Adrenal gland (tissue), 12 donors: ENCODE data around the gene MAST4. TPM values are rescaled to one million over a fixed set of nuclear protein-coding genes. Genes with fewer than 3 reads are reported as not detected.

Experiments
- DNase-seq, 7 donors: peaks; one replicate each; pipeline ENCODE4 v3.0.0-alpha.2; 2019 to 2020
- H3K27ac ChIP-seq, 5 donors: fragments of 200-600 bp; sonication (generic) in 4 of 5; 1 replicate in 3 of 5; 2 replicates in 2 of 5; pipeline versions ENCODE4 v1.5.1 to v1.8.0; 2016 to 2020; ENCODE audit warnings: mild to moderate bottlenecking in 1 of 5
- H3K27me3 ChIP-seq: fragments of 200-600 bp; 2 replicates; pipeline ENCODE4 v1.8.0; 2021
- H3K36me3 ChIP-seq, 2 donors: fragments of 200-600 bp; replicated peaks in 1 of 2; 1 replicate in 1 of 2; 2 replicates in 1 of 2; pipeline versions ENCODE4 v1.5.1 to v1.8.0; 2018 to 2022
- H3K4me1 ChIP-seq, 2 donors: fragments of 200-600 bp; replicated peaks in 1 of 2; 1 replicate in 1 of 2; 2 replicates in 1 of 2; pipeline versions ENCODE4 v1.5.1 to v1.8.0; 2018 to 2021
- H3K4me3 ChIP-seq, 4 donors: fragments of 200-600 bp; sonication (generic) in 3 of 4; one replicate each; pipeline ENCODE4 v1.5.1; 2016 to 2018
- H3K9me3 ChIP-seq, 3 donors: fragments of 200-600 bp; sonication (generic) in 1 of 3; replicated peaks in 1 of 3; 1 replicate in 2 of 3; 2 replicates in 1 of 3; pipeline versions ENCODE4 v1.5.1 to v1.8.0; 2016 to 2021
- POLR2A ChIP-seq, 2 donors: fragments of 450-650 bp; IDR thresholded peaks; one replicate each; pipeline ENCODE4 v1.6.1; 2017; ENCODE audit warnings: antibody characterized with exemption in 2 of 2, mild to moderate bottlenecking in 2 of 2, moderate library complexity in 1 of 2
- WGBS, 4 donors: extraction: QIAGEN DNeasy Blood & Tissue Kit in 2 of 4; methylation state at CpG; one replicate each; pipeline versions ENCODE4 v1.1.5 to v1.1.7; 2013 to 2017; 5-methylcytosine and 5-hydroxymethylcytosine counted together
- intact Hi-C, 2 donors: fragments of 100-400 bp; cut with DNase I; formaldehyde crosslinking; loops; one replicate each; pipeline versions ENCODE4 v1.14.1 to v1.15.0; 2022 to 2023
- polyA plus RNA-seq, 3 donors: library from polyadenylated mRNA; stranded (reverse); fragments of 200-250 nt in 2 of 3; fragments of 350-450 nt in 1 of 3; fragmentation: Illumina TruSeq in 1 of 3; extraction: RNeasy Lipid Tissue Mini Kit (QIAGEN cat#74804) in 1 of 3; gene quantifications; one replicate each; pipeline ENCODE4 v1.2.3, GENCODE V29; 2013 to 2014
- total RNA-seq, 9 donors: library from RNA; depleted of rRNA in 4 of 9; stranded (reverse); fragments of >200 nt in 4 of 9; fragments of 120-200 nt in 1 of 9; fragmentation: NEBNext Ultra II Directional in 1 of 9; extraction: Animal tissue kit (Norgen Biotek cat#: 25700) in 1 of 9; gene quantifications; one replicate each; pipeline versions ENCODE4 v1.1.0 to v1.2.4, GENCODE V29; 2013 to 2023
- TF ChIP-seq, protein P1 (sequence below), 6 experiments: fragments of 450-650 bp in 4 of 6; fragments of 200-600 bp in 2 of 6; sonication (generic) in 1 of 6; IDR thresholded peaks; 1 replicate in 5 of 6; 2 replicates in 1 of 6; pipeline versions ENCODE4 v1.5.1 to v1.8.0; 2016 to 2021; ENCODE audit warnings: antibody characterized with exemption in 6 of 6, mild to moderate bottlenecking in 2 of 6, moderate library complexity in 1 of 6
- donor health status: healthy with polysubstance abuse.
- donor health status: Bipolar disorder and iron deficiency.
- donor health status: DM: yes; HTN: yes; CAD: no.
- donor health status: DM: no; HTN: no; CAD: no.
- donor health status: DM: no; HTN: no; CAD: no.
- donor health status: DM: yes; HTN: yes; CAD: no.

MAST4 gene
- total and polyA plus RNA-seq, 12 donors: 12.3 to 95.0 (median 42.8) TPM

DNA sequence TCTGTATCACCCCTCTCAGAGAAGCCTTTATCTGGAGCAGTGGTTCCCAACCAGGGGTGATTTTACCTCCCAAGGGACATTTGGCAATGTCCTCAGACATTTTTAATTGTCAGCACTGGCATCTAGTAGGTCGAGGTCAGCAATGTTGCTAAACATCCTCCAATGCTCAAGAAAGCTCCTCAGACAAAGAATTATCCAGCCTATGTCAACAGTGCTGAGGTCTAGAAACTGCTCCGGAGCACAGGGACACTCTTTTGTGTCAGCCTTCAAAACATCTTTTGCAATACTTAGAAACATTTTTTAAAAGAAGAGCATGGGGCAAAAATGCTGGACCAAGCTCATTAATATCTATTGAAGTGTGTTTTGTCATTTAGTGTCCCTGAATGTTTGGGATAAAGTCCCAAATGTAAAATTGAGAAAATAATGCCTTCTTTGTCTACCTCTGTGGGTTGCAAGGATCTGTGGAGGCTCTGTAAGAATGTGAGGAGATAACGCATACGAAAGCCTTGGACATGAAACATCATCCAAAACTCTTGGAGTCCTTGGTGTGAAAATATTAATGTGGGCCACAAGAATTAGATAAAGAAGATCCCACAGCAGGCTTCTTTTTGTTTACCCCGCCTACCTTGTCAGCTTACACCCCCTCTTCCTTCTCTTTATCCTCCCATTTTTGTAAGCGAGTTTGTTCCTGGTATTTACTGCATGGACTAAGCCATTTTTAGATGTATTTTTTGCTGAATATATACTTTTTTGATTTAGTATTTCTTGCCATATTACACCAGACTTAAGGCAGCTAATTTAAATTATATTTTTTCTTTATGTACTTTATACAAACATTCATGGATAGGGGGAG lies 406.9 kb downstream of the MAST4 start:
- WGBS, 4 donors: 23 to 34% (median 28%) methylated on average over 6 of the region's 6 CpGs
- H3K9me3 ChIP-seq: no peaks in the 10 kb centered on the region
- H3K4me3 ChIP-seq: peak overlapping the region in 1 of 4 donors; percentile 72
- peak overlapping the region in 4 of 5 donors; percentile 71 to 88 (median 85) for H3K27ac ChIP-seq
- no peaks in the 10 kb centered on the region for H3K27me3 ChIP-seq
- peak in 3 of 7 donors; percentile 42 to 56 (median 50) for DNase-seq
- intact Hi-C loops: loop anchor here in 1 of 2 donors (10.0 kb wide), 1 partner anchor 142 kb away; no protein-coding TSS in a partner anchor
- peaks cover 8 to 39% of the 10 kb centered on the region in 2 donors for H3K4me1 ChIP-seq
- no peak for TF ChIP-seq POLR2A (IDR thresholded peaks at IDR 0.05)
- TF ChIP-seq, protein P1, sequence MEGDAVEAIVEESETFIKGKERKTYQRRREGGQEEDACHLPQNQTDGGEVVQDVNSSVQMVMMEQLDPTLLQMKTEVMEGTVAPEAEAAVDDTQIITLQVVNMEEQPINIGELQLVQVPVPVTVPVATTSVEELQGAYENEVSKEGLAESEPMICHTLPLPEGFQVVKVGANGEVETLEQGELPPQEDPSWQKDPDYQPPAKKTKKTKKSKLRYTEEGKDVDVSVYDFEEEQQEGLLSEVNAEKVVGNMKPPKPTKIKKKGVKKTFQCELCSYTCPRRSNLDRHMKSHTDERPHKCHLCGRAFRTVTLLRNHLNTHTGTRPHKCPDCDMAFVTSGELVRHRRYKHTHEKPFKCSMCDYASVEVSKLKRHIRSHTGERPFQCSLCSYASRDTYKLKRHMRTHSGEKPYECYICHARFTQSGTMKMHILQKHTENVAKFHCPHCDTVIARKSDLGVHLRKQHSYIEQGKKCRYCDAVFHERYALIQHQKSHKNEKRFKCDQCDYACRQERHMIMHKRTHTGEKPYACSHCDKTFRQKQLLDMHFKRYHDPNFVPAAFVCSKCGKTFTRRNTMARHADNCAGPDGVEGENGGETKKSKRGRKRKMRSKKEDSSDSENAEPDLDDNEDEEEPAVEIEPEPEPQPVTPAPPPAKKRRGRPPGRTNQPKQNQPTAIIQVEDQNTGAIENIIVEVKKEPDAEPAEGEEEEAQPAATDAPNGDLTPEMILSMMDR (IDR thresholded peaks at IDR 0.05): no peak
- no peaks in the 10 kb centered on the region for H3K36me3 ChIP-seq

DNA sequence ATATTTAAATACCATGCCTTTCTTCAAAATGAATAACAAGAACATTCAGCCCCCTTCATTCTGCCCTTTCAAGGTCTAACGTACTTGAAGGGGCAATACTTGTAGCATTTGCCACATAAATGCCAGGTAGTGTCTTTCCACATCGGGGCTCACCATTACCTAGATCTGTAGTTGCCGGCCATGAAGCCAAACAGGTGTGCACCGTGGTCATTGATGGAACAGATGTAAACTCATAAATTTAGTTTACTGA lies 407.4 kb downstream of the MAST4 start:
- WGBS, 4 donors: 0 to 3% (median 1%) methylated on average over 4 of the region's 4 CpGs

DNA sequence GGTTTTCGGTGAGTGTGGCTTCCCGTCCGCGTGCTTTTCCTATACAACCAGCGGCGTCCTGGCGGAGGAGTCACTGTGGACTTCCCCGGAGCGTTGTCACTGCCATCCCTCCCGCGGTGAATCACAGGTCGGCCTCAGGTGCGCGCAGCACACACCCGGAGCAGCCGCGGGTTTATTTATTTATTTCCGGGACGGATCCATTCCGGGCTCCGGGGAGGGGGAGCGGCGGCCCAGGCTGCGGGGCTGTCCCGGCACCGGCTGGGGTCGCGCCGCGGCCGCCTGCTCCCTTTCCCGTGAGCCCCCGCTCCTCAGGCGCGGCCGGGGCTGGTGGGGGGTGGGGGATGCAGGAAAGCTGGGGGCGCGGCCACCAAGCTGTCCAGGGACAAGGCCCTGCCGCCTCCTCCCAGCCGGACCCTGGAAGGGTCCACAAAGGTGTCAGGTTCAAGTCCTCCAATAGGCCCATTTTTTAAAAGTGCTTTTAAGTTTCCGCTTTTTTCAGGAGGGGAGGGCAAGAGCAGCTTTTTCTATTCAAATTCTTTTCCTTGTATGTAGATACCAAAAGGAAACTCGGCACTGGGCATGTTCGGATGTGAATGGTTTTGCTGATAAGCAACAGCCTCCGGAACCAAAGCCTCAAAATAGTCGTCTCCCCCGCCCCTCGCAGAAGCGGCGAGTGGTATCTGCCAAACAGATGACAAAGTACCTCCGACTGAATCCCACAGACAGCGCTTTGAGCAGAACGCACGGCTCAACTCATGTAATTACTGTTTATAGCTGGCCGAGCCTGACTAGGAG lies 407.9 kb downstream of the MAST4 start:
- Histone ChIP-seq H3K9me3 (no peaks in the 10 kb centered on the region), H3K36me3 (no peaks in the 10 kb centered on the region), H3K4me3 (peak overlapping the region; percentile 25 to 72 (median 54)), H3K27ac (peak overlapping the region; percentile 23 to 88 (median 84)), H3K27me3 (no peaks in the 10 kb centered on the region), H3K4me1 (peaks cover 8 to 49% of the 10 kb centered on the region in 2 donors)
- DNase-seq: peak; percentile 85 to 96 (median 91)
- TF ChIP-seq, protein P1 (IDR thresholded peaks at IDR 0.05): no peak
- peak; percentile 31 to 77 for TF ChIP-seq POLR2A (IDR thresholded peaks at IDR 0.05)
- intact Hi-C loops: loop anchor here in 1 of 2 donors (10.0 kb wide), 1 partner anchor 141 kb away; no protein-coding TSS in a partner anchor
- WGBS, 4 donors: 0 to 1% (median 0%) methylated on average over 23 to 54 of the region's 54 CpGs

More for the DNA sequence above, 407.4 kb downstream of the MAST4 start:
- no peaks in the 10 kb centered on the region for H3K36me3 ChIP-seq
- peak overlapping the region in 2 of 4 donors; percentile 65 to 72 for H3K4me3 ChIP-seq
- H3K9me3 ChIP-seq: no peaks in the 10 kb centered on the region
- no peak for TF ChIP-seq POLR2A (IDR thresholded peaks at IDR 0.05)
- TF ChIP-seq, protein P1 (IDR thresholded peaks at IDR 0.05): no peak
- no peaks in the 10 kb centered on the region for H3K27me3 ChIP-seq
- intact Hi-C loops: loop anchor here in 1 of 2 donors (10.0 kb wide), 1 partner anchor 141 kb away; no protein-coding TSS in a partner anchor
- H3K4me1 ChIP-seq: peaks cover 8 to 44% of the 10 kb centered on the region in 2 donors
- peak overlapping the region in 4 of 5 donors; percentile 71 to 88 (median 85) for H3K27ac ChIP-seq
- DNase-seq: no peak
